Glomerular endothelial cell (primary cell): ENCODE measurements around the gene TMEM63C. TPM values are rescaled to one million over a fixed set of nuclear protein-coding genes. Genes with fewer than 3 reads are reported as not detected.

Source experiments
- DNase-seq: peaks from one replicate; pipeline ENCODE4 v3.0.0-alpha.2; 2011; ENCODE audit warnings: low read depth, low spot score; ENCODE audit errors: extremely low read depth
- total RNA-seq: library from RNA; depleted of rRNA; stranded (reverse); fragments of >200 nt; gene quantifications from 2 replicates; pipeline ENCODE4 v1.2.3, GENCODE V29; 2015

Gene TMEM63C
- total RNA-seq, 1 donor from 2014 or later = 0.35 TPM

DNA sequence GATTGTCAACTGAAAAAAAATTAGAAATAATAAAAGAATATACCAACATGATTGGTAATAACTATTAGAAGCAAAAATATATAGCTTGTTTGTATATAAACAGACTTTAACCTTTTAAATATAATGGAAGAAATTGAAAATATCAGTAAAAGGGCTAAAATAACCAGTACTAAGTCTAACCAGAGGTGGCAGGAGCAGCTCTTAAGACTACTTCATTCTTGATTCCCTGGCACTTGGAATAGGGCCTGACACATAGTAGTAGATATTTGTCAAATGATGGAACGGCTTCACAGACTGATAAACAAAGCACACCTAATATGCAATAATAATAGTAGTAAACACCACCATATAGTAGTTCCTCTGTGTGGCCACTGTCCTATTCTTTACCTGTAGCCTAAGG, 9.4 kb downstream of the TMEM63C start:
- DNase-seq = no peak

DNA sequence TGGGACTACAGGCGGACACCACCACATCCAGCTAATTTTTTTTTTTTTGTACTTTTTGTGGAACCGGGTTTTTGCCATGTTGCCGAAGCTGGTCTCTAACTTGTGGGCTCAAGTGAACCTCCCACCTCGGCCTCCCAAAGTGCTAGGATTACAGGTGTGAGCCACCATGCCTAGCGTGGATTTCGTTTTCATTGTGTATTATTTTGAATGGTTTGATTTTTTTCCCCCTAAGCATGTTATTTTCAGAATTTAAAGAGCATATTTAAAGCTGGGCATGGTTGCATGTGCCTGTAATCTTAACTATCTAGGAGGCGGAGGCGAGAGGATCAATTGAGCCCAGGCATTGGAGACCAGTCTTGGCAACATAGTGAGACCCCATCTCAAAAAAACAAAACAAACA, 13.1 kb downstream of the TMEM63C start:
- no peak for DNase-seq

DNA sequence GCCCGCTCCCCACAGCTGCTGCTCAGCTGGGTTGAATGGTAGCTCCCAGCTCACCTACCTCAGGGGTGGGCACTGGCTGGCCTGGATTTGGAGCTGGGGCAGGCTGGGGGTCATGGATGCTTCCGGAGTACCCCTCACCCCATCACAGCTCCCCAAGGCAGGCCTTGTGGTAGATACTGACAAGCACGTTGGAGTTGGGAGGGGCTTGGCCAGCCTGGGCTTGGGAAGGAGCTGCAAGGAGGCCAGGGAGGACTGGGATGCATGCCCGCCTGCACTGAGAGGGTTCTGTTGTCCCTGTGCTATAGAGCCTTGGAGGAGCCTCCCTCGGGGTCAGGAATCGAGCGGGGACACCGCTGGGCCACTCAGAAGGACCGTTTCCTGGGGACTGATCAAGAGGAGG, 14.2 kb downstream of the TMEM63C start:
- no peak for DNase-seq

- no peak for DNase-seq
Observed at GRCh38 chr14:77197988-77198387, 16.4 kb downstream of the TMEM63C start.

DNA sequence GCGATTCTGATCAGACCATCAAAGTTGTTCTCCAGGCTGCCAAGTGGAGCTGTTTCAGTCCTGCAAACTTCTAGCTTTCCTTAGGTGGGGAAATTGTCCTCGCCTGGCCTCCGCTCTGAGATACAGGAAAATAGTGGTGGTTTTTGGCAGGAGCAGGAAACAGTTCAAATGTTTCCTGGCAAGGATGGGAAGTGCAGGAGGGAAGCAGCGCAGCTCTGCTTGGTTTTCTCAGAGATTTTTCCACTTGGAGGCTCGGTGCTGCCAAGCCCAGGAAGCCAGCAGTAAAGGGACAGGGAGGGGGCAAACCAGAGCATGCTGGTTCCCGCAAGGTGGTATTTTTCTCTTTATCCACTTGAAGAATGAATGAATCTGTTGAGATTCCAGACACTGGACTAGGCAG, 17.0 kb downstream of the TMEM63C start:
- DNase-seq = no peak

- DNase-seq = no peak
Observed at GRCh38 chr14:77199590-77199989, 18.0 kb downstream of the TMEM63C start.

GRCh38 chr14:77200406-77200985, 18.9 kb downstream of the TMEM63C start:
- DNase-seq = no peak

DNA sequence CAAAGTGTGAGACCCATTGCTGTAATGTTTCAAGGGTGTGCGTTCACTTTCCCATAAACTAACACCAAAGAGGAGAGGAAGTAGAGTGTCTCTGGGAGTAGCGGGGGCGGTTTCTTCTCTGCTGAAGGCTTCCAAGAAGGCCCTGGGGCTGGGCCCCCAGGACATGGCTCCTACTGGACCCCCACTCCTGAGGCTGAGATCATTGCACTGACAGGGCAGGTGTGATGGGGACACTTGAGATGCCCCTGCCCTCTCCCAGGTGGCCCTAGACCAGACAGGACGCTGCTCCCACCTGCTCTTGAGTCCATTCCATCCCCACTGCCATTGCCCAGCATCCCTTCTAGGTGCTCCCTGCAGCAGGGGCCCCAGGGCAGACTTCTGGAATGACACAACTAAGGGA, 20.1 kb downstream of the TMEM63C start:
- no peak for DNase-seq

DNA sequence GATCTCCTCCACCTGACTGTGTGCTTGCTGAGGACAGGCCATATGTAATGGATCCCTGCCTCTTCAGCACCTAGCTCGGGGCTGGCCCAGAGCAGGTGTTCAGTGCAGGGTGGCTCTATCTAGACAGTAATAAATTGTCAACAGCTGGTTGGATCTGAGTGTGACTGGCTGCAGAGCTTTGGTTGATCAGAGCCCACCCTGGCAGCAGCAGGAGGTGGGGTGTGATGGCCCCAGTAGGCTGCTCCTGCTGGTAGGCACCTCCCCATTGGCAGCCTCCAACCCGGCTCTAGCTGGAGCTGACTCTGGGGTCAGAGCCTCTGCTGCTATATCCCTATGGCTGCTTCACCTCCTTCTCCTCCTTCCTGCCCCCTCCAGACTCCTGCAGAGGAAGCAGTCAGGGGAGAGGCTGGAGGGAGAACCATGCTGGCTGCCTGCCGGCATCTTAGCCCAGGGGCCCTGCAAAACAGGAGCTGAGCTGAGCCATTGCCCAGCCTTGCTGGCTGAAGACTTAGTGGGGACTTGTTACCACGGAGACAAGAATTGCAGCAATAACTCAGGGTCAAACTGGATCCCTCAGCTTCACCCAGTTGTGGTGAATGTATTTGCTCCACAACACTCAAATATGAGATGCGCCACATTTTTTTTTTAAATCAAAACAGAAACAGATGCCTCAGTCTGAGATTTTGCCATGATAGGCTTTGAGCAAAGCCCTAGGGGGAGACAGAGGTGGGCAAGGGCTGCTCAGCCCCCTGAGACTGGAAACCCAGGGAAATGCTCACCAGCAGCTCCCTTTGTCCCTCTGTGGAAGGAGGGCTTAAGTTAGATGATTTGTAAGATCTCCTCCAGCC, 22.2 kb downstream of the TMEM63C start:
- no peak for DNase-seq

DNA sequence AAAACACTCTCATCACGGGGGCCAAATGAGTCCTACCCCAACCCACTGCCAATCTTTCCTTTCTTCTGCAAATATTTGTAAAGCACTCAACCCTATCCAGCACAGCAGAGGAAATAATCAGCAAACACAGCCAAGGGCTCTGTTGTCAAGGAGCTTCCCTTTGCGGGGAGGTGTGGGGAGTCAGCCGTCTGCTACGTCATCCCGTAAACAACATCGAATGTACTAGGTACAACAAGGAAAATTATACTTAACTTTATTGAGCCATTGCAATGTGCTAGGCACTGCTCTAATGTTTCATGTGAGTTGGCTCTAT, 22.8 kb downstream of the TMEM63C start:
- no peak for DNase-seq

GRCh38 chr14:77204907-77205306, 23.3 kb downstream of the TMEM63C start:
- DNase-seq = no peak

DNA sequence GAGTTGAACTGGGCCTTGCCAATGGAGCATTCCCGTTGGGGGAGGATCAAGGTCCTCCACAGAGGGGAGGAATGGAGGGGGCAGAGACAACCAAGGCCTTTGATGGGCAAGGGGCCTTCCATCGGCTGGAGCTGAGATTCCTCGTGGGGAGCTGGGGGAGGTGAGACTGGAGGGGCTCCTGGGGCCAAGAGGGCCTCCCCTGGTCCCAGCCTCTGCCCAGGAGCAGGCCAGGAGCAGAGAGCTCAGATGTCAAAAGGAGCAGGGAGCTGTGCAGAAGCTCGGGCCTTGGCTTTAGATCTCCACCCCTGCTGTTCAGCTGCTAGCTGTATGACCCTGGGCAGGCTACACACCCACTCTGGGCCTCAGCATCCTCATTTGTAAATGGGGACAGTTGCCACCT, 24.0 kb downstream of the TMEM63C start:
- no peak for DNase-seq

DNA sequence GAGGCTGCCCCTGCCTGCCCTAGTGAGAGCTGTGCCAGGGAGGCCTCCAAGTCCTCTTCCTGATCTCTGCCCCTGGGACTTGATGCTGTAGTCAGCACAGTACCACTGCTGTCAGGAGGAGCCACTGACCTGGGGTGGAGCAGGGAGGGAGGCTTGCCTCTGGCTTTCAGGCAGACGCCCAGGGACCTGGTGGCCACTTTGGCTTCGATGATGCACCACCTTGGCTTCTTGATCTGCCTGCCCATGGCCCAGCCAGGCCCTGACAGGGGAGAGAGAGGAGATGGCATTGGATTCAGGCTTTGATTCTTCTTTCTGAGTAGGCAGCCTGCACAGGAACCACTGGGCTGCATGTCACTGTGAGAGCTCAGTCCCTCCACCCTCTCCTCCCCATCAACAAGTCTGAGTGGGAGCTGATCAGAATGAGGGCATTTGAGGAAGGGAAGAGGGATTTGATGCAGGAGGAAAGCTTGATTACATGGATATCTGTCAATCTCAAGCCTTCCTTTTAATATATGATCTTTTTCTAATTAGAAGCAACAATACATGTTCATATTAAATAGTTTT, 24.7 kb downstream of the TMEM63C start:
- DNase-seq = no peak

GRCh38 chr14:77206877-77207389, 25.3 kb downstream of the TMEM63C start:
- DNase-seq = no peak

DNA sequence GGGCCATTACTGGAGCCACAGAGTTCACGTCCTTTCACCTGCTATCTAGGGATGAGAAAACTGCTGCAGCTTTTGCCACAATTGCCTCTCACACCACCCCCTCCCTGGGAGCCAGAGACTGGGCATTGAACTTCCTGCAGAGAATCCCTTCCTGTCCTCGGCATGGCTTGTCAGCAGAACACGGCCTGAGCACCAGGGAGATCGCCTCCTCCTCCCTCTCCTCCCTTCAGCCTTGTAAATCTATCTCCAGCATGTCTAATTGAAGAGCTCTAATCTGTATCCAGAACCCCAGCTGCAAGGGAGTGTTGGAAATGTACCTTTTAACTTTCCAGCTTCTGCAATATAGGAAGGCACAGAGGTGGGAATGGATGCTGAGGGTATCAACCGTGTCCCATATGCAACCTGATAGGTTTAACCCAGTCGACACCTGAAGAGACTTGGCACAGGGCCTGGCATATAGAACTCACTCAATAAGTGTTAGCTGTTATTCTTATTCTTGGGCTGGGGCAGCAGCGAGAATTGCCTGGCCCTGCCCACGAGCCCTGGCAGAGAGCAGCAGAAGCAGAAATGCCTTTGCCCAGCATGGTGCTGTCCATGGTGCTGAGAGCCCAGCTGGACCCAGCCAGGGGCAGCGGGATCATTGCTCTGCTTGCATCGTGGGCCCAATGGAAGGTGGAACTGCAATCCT, 26.8 kb downstream of the TMEM63C start:
- peak; percentile 16 for DNase-seq

GRCh38 chr14:77208979-77209318, 27.4 kb downstream of the TMEM63C start:
- DNase-seq = no peak

DNA sequence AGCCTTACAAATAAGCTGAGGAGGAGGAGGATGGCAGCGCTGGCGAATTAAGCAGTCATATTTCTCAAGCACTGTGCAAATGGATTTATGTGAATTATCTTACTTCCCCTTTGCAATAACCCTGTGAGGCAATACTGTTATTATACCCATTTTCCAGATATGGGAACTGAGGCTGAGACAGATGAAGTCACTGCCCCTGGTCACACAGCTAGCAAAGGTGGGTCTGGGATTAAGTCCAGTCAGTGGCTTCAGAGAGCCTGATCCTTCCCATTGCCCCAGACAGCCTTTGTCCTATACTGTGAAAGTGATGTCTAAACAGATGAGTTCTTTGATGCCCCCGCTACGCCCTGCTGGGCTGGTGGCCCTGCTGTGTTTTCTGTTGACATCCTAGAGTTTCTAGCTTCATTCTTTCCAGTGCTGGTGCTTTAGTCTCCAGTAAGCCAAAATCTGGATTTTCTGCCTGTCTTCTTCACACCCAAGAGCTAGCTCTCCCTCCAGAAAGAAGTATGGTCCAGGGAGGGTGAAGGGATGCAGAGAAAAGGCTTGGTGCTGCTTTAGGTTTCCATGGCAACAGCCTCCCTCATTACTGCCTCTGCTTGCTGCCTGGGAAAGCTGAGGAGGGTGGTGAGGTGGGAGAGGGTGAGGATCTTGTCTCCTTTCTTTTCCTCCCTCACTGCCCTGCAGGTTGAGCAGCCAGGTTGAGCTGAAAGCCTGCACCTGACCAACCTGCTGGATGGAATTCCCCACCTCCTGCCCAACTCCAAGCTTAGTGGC, 30.7 kb downstream of the TMEM63C start:
- no peak for DNase-seq

DNA sequence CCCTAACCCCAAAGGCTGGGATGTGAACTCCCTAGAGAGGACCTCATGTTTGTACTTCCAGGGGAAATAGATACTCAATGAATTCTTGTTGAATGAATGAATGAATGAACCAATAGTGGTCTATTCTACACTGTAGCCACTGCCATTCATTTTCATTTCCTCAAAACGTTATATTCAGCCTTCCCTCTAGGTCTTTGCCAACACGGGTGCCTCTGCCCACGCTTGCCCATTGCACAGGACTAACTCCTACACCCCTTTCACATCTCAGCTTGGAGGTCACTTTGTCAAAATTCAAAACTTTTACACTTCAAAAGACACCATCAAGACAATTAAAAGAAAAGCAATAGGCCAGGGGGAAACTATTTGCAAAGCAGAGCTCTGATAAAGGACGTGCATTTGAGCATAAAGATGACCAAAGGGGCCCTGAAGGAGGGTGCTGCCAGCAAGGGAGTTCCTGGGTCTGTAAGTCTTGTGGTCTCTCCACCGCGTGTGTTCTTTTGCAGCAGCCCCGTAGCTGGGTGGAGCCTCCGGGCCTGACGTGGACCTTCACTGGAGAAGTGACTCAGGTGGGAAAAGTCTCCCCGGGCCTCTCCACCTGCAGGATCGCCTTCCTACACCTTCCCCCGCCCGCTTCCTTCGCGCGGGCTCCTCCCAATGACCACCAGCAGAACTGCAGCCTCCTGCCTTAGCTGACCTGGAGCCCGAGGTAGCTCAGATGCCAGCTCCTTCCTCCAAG, 31.5 kb downstream of the TMEM63C start:
- no peak for DNase-seq

DNA sequence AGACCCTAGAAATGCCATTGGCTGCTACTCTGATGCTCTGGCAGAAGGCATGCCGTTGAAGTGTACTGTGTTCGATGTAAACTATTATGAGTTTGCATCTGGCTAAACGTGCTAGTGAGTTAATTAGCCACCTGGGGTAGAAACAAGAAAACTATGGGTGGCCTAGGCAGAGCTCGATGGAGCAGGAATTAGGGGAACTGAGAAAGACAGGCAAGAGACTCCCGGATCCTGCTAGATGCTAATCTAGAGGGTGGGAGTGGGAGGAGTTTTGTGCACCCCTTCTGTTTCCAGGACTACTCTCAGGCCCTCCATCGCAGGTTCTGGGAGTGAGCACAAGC, 32.0 kb downstream of the TMEM63C start:
- no peak for DNase-seq

DNA sequence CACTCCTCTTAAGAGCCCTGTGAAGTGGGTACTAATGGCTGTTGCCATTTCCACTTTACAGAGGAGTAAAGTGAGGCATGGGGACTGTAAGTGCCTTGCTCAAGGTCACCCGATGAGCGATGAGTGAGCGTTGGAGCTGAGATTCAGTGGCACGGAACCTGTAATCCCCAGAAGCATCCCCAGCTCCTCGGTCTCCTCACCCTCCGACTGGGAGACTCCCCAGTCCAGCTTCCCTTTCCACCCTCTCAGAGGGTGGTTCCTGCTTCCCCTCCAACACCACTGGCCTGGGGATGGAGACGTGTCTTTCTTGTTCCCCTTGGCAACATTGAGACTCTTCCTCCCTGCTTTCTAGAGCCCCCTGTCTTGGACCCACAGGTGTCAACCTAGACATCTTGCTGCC, 32.6 kb downstream of the TMEM63C start:
- DNase-seq = no peak
